Measurements from ENCODE around the gene ENTREP3. TPM values are rescaled to one million over a fixed set of nuclear protein-coding genes. Genes with fewer than 3 reads are reported as not detected.

Gene ENTREP3
- total RNA-seq, 2 donors from 2014 or later = 49.5 to 65.9 TPM

DNA sequence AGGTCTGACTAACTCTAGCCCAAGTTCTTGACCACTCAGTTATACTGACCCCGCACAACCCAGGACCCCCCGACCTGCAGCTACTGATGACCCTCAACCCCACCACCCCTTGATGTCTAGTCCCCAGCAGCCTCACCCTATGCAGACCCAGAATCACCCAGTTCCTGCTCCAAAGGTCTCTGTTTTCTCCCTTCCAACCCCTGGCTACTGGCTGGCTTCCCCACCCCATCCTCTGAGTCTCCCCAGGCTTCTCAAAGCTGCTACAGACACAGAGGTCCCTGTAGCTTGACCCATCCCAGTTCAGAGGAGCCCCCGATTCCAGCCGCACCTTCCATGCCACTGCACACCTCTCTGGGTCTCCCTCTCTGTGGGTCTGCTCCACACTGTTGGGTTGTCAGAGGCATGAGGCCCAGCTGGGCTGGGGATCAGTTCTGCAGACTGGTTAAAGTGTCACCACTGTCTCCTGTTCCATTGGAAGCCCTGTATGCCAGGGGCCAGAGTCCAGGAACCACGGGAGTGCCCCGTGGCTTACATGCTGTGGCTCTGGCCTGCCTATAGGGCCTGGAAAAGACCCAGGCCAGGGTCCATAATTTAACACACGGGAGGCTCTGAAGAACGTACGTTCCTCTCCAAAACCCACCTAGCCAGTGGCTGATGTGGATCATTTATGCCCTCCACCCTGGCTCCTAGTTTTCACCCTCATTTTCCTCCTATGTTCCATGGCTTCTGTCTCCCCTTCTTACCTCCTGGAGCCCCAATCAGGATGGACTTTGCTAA, 45.5 kb upstream of the ENTREP3 start:
- Histone ChIP-seq H3K27ac (ENCODE audit: low read depth, low read length) (no peak overlapping the region), H3K27me3 (ENCODE audit: control insufficient read depth, insufficient read depth, low read length, poor library complexity, severe bottlenecking) (peaks cover 9% of the 10 kb centered on the region), H3K9me3 (ENCODE audit: control insufficient read depth, low read length) (no peaks in the 10 kb centered on the region), H3K4me1 (ENCODE audit: control insufficient read depth, insufficient read depth, low read length) (no peaks in the 10 kb centered on the region), H3K4me3 (ENCODE audit: low read length) (no peak overlapping the region), H3K36me3 (ENCODE audit: control insufficient read depth, insufficient read depth, low read length) (no peaks in the 10 kb centered on the region), H3K9ac (ENCODE audit: extremely low read depth, low read length, poor library complexity, severe bottlenecking) (no peak overlapping the region)
- DNase-seq = no peak
- no peak overlapping the region for H3K27ac Mint-ChIP-seq
- H3K4me1 Mint-ChIP-seq = peaks cover 12% of the 10 kb centered on the region
- no peak overlapping the region for H3K4me3 Mint-ChIP-seq
- TF ChIP-seq, protein P1, sequence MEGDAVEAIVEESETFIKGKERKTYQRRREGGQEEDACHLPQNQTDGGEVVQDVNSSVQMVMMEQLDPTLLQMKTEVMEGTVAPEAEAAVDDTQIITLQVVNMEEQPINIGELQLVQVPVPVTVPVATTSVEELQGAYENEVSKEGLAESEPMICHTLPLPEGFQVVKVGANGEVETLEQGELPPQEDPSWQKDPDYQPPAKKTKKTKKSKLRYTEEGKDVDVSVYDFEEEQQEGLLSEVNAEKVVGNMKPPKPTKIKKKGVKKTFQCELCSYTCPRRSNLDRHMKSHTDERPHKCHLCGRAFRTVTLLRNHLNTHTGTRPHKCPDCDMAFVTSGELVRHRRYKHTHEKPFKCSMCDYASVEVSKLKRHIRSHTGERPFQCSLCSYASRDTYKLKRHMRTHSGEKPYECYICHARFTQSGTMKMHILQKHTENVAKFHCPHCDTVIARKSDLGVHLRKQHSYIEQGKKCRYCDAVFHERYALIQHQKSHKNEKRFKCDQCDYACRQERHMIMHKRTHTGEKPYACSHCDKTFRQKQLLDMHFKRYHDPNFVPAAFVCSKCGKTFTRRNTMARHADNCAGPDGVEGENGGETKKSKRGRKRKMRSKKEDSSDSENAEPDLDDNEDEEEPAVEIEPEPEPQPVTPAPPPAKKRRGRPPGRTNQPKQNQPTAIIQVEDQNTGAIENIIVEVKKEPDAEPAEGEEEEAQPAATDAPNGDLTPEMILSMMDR (conservative IDR thresholded peaks at IDR 0.05) = no peak
- no peaks in the 10 kb centered on the region for H3K36me3 Mint-ChIP-seq (ENCODE audit: low read depth)
- no peaks in the 10 kb centered on the region for H3K9me3 Mint-ChIP-seq
- 92 to 98% methylated on average over 7 to 9 of the region's 9 CpGs for WGBS, 2 experiments (ENCODE audit: insufficient coverage in 1 of 2, insufficient read length in 1 of 2)
- peaks cover 18% of the 10 kb centered on the region for H3K27me3 Mint-ChIP-seq (ENCODE audit: insufficient read depth)

DNA sequence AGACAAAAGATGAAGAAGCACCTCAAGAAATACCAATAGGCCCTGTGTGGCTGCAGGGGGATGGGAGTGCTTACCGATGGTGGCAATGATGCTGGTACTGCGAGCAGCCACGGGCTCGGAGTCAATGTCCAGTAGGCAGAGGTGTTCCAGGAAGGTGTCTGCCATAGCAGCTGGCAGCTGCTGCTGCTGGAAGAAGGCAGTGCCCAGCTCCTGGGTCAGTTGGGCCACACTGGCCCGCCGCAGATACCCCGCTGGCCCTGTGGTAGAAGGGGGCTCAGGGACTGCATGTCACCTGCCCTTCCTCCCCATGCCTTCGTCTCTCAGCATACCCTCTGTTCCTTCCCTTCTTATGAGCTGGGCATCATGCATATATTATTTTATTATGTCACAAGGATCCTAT, 44.7 kb upstream of the ENTREP3 start:
- Histone ChIP-seq H3K9ac (ENCODE audit: extremely low read depth, low read length, poor library complexity, severe bottlenecking) (no peak overlapping the region), H3K27ac (ENCODE audit: low read depth, low read length) (no peak overlapping the region), H3K9me3 (ENCODE audit: control insufficient read depth, low read length) (no peaks in the 10 kb centered on the region), H3K27me3 (ENCODE audit: control insufficient read depth, insufficient read depth, low read length, poor library complexity, severe bottlenecking) (peaks cover 16% of the 10 kb centered on the region), H3K36me3 (ENCODE audit: control insufficient read depth, insufficient read depth, low read length) (no peaks in the 10 kb centered on the region), H3K4me1 (ENCODE audit: control insufficient read depth, insufficient read depth, low read length) (no peaks in the 10 kb centered on the region), H3K4me3 (ENCODE audit: low read length) (no peak overlapping the region)
- no peaks in the 10 kb centered on the region for H3K36me3 Mint-ChIP-seq (ENCODE audit: low read depth)
- peaks cover 22% of the 10 kb centered on the region for H3K27me3 Mint-ChIP-seq (ENCODE audit: insufficient read depth)
- H3K27ac Mint-ChIP-seq = no peak overlapping the region
- TF ChIP-seq, protein P1 (conservative IDR thresholded peaks at IDR 0.05) = no peak
- WGBS, 2 experiments (ENCODE audit: insufficient coverage in 1 of 2, insufficient read length in 1 of 2) = 87 to 93% methylated on average over 3 to 8 of the region's 8 CpGs
- H3K4me3 Mint-ChIP-seq = no peak overlapping the region
- no peaks in the 10 kb centered on the region for H3K9me3 Mint-ChIP-seq
- DNase-seq = no peak
- peaks cover 12% of the 10 kb centered on the region for H3K4me1 Mint-ChIP-seq

DNA sequence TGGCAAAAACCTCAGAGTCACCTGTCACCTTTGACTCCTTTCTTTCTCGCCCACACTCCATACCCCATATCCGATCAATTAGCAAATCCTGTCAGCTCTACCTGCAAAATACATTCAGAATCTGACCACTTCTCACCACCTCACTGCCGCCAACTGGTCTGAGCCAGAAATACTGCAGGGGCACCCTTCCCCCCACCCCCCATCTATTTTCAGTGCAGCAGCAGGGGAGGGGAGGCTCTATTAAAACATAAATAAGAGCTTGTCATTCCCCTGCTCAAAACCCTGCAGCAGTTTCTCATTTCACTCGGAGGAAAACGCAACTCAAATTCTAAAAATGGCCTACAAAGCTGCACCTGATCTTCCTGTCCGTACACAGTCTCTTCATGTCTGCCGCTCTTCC, 42.1 kb upstream of the ENTREP3 start:
- H3K27me3 ChIP-seq (ENCODE audit: control insufficient read depth, insufficient read depth, low read length, poor library complexity, severe bottlenecking) = peaks cover 42% of the 10 kb centered on the region
- no peak overlapping the region for H3K4me3 Mint-ChIP-seq
- no peaks in the 10 kb centered on the region for H3K4me1 ChIP-seq (ENCODE audit: control insufficient read depth, insufficient read depth, low read length)
- H3K27ac Mint-ChIP-seq = no peak overlapping the region
- H3K36me3 Mint-ChIP-seq (ENCODE audit: low read depth) = no peaks in the 10 kb centered on the region
- DNase-seq = no peak
- peaks cover 44% of the 10 kb centered on the region for H3K27me3 Mint-ChIP-seq (ENCODE audit: insufficient read depth)
- no peaks in the 10 kb centered on the region for H3K9me3 ChIP-seq (ENCODE audit: control insufficient read depth, low read length)
- H3K4me3 ChIP-seq (ENCODE audit: low read length) = no peak overlapping the region
- H3K4me1 Mint-ChIP-seq = peaks cover 12% of the 10 kb centered on the region
- H3K9me3 Mint-ChIP-seq = no peaks in the 10 kb centered on the region
- WGBS, 2 experiments (ENCODE audit: insufficient coverage in 1 of 2, insufficient read length in 1 of 2) = 84 to 85% methylated on average over 6 to 7 of the region's 7 CpGs
- H3K27ac ChIP-seq (ENCODE audit: low read depth, low read length) = no peak overlapping the region
- no peaks in the 10 kb centered on the region for H3K36me3 ChIP-seq (ENCODE audit: control insufficient read depth, insufficient read depth, low read length)
- no peak overlapping the region for H3K9ac ChIP-seq (ENCODE audit: extremely low read depth, low read length, poor library complexity, severe bottlenecking)
- TF ChIP-seq, protein P1 (conservative IDR thresholded peaks at IDR 0.05) = no peak

Measured in endodermal cell (in vitro differentiated cells).